NB4 (cell line): ENCODE results near the gene APMAP.

ENCODE experiments used
- CTCF ChIP-seq: IDR thresholded peaks from one replicate; pipeline ENCODE4 v1.5.1; 2012; ENCODE audit warnings: low read depth, low read length
- MYC ChIP-seq: IDR thresholded peaks from 2 replicates; pipeline ENCODE4 v1.6.1; 2011; ENCODE audit warnings: low read depth, low read length

- TF ChIP-seq CTCF (no peak), MYC (no peak)
These were observed 30.0 kb downstream of the APMAP start for GRCh38 chr20:24962510-24962909.
